GM12878 (cell line): ENCODE results near the gene GPRIN1. TPM values are rescaled to one million over a fixed set of nuclear protein-coding genes. Genes with fewer than 3 reads are reported as not detected.

Experiments
- ATAC-seq: fragments of 200-7000 bp; cut with Tn5 transposase; 3 replicates; pipeline ENCODE4 v1.9.1; 2020; ENCODE audit warnings: mild to moderate bottlenecking, moderate library complexity
- BruUV-seq: library from RNA; stranded (reverse); fragments of 400-500 nt; replicated peaks from 2 replicates; lab custom pipeline; 2021; lab: Mats Ljungman, UMichigan
- CTCF ChIA-PET: fragments of 300-600 bp; sonication (Branson Sonifier 250); formaldehyde crosslinking; extraction: SDS; loops from one replicate; lab custom pipeline; 2021; ENCODE audit warnings: inconsistent platforms; lab: Yijun Ruan, JAX
- POLR2A ChIA-PET: fragments of 350-600 bp; formaldehyde crosslinking; extraction: SDS; loops from one replicate; lab custom pipeline; 2021; ENCODE audit warnings: inconsistent platforms; lab: Charles Lee
- RAD21 ChIA-PET: fragments of 300-600 bp; sonication (Branson Sonifier 250); formaldehyde crosslinking; loops from one replicate; lab custom pipeline; 2023; ENCODE audit warnings: antibody characterized with exemption; ENCODE audit not compliant: unreplicated experiment; lab: Charles Lee
- SMC1A ChIA-PET: fragments of 300-600 bp; sonication (Branson Sonifier 250); formaldehyde crosslinking; loops from one replicate; lab custom pipeline; 2023; ENCODE audit not compliant: unreplicated experiment, uncharacterized antibody; lab: Charles Lee
- DNase-seq: peaks from one replicate; pipeline ENCODE4 v3.0.0-alpha.2; 2011; ENCODE audit warnings: low read depth, low spot score
- FAIRE-seq: peaks from 3 replicates; lab custom pipeline; 2011; peaks lifted over from hg19 to GRCh38; lab: Jason Lieb, UNC
- H2AFZ ChIP-seq: 2 replicates; pipeline ENCODE4 v1.6.0; 2011; ENCODE audit warnings: low read depth, low read length, control low read depth; ENCODE audit not compliant: control insufficient read depth
- H3K27ac ChIP-seq: 2 replicates; pipeline ENCODE4 v1.5.1; 2011; ENCODE audit warnings: control low read depth; ENCODE audit not compliant: control insufficient read depth, insufficient read depth
- H3K27me3 ChIP-seq, 2 experiments: replicated peaks in 1 of 2; 2 replicates each; pipeline versions ENCODE4 v1.6.0 to v1.6.1; 2011; ENCODE audit warnings: low read length in 1 of 2; ENCODE audit not compliant: control insufficient read depth in 2 of 2, insufficient read depth in 2 of 2
- H3K36me3 ChIP-seq, 2 experiments: 2 replicates each; pipeline ENCODE4 v1.5.1; 2011; ENCODE audit warnings: low read length in 1 of 2; ENCODE audit not compliant: control insufficient read depth in 2 of 2, insufficient read depth in 2 of 2
- H3K4me1 ChIP-seq: 2 replicates; pipeline ENCODE4 v1.6.1; 2011; ENCODE audit warnings: mild to moderate bottlenecking, low read length, moderate library complexity, mixed read lengths; ENCODE audit not compliant: control insufficient read depth, insufficient read depth
- H3K4me2 ChIP-seq: 2 replicates; pipeline ENCODE4 v1.6.0; 2011; ENCODE audit warnings: control low read depth; ENCODE audit not compliant: control insufficient read depth, insufficient read depth
- H3K4me3 ChIP-seq: fragments of 200-600 bp; sonication (generic); 2 replicates; pipeline ENCODE4 v1.5.1; 2016
- H3K79me2 ChIP-seq: 2 replicates; pipeline ENCODE4 v1.6.0; 2011; ENCODE audit warnings: low read length; ENCODE audit not compliant: control insufficient read depth, insufficient read depth
- H3K9ac ChIP-seq: 2 replicates; pipeline ENCODE4 v1.8.0; 2011; ENCODE audit warnings: low read length, control low read depth, mixed read lengths; ENCODE audit not compliant: control insufficient read depth, insufficient read depth
- H3K9me3 ChIP-seq: replicated peaks from 3 replicates; pipeline ENCODE4 v1.5.1; 2011; ENCODE audit warnings: mild to moderate bottlenecking, low read length; ENCODE audit not compliant: control insufficient read depth, insufficient read depth
- H4K20me1 ChIP-seq: 2 replicates; pipeline ENCODE4 v1.6.0; 2011; ENCODE audit not compliant: control insufficient read depth, insufficient read depth
- CHD4 ChIP-seq: fragments of 200-600 bp; sonication (generic); IDR thresholded peaks from 2 replicates; pipeline ENCODE4 v1.6.1; 2016; ENCODE audit warnings: mild to moderate bottlenecking
- GABPA ChIP-seq: IDR thresholded peaks from 2 replicates; pipeline ENCODE4 v1.6.1; 2014; ENCODE audit warnings: antibody characterized with exemption, low read depth, mild to moderate bottlenecking, inconsistent platforms
- HDAC6 ChIP-seq: fragments of 200-600 bp; sonication (generic); IDR thresholded peaks from one replicate; pipeline ENCODE4 v1.8.0; 2017; ENCODE audit warnings: antibody characterized with exemption; ENCODE audit not compliant: unreplicated experiment
- KLF5 ChIP-seq: fragments of 450-650 bp; IDR thresholded peaks from 2 replicates; pipeline ENCODE4 v1.6.1; 2014; ENCODE audit warnings: mild to moderate bottlenecking; ENCODE audit not compliant: partially characterized antibody
- MTA3 ChIP-seq: IDR thresholded peaks from 2 replicates; pipeline ENCODE4 v1.6.1; 2012; ENCODE audit warnings: low read length, inconsistent platforms, borderline replicate concordance
- PAX5 ChIP-seq: IDR thresholded peaks from 2 replicates; pipeline ENCODE4 v1.6.1; 2011; ENCODE audit warnings: low read depth, low read length, borderline replicate concordance
- SMC3 ChIP-seq: IDR thresholded peaks from 2 replicates; pipeline ENCODE4 v1.6.1; 2011; ENCODE audit warnings: low read length, improper control_type of control experiment, borderline replicate concordance
- WGBS: methylation state at CpG from one replicate; pipeline ENCODE4 v1.1.6; 2016; ENCODE audit warnings: low lambda C conversion rate; ENCODE audit not compliant: insufficient replicate concordance, insufficient coverage; ENCODE audit errors: missing lambda C conversion rate; 5-methylcytosine and 5-hydroxymethylcytosine counted together
- in situ Hi-C: fragments of 300-500 bp; cut with MboI; formaldehyde crosslinking; loops from 9 replicates; pipeline ENCODE4 v1.14.3; 2018; ENCODE audit warnings: mixed read lengths
- intact Hi-C: fragments of 100-400 bp; cut with micrococcal nuclease; formaldehyde crosslinking; loops from one replicate; pipeline ENCODE4 v1.14.2; 2022; ENCODE audit not compliant: unreplicated experiment
- polyA plus RNA-seq, 11 experiments: library from polyadenylated mRNA; depleted of rRNA in 4 of 11; unstranded in 6 of 11; stranded (reverse) in 5 of 11; fragments of >200 nt; fragmentation: Nextera tagmentation in 4 of 11; fragmentation: Illumina TruSeq in 1 of 11; extraction: Ambion mirVana in 4 of 11; extraction: Trizol in 1 of 11; gene quantifications; 1 replicate in 1 of 11; 2 replicates in 10 of 11; pipeline versions ENCODE4 v1.2.1 to v1.2.3, GENCODE V29; 2011 to 2016; ENCODE audit warnings: inconsistent platforms in 2 of 11, missing spikeins in 2 of 11, low read depth in 1 of 11
- total RNA-seq, 4 experiments: library from RNA; depleted of rRNA in 3 of 4; stranded (reverse); fragments of >200 nt in 3 of 4; fragmentation: Illumina TruSeq in 1 of 4; extraction: Trizol in 1 of 4; gene quantifications; 2 replicates each; pipeline versions ENCODE4 v1.2.1 to v1.2.3, GENCODE V29; 2013 to 2021
- TF ChIP-seq, protein P1 (sequence below): IDR thresholded peaks from 2 replicates; pipeline ENCODE4 v1.6.1; 2012; ENCODE audit warnings: mild to moderate bottlenecking, low read depth, low read length
- TF ChIP-seq, protein P2 (sequence below): fragments of 450-650 bp; formaldehyde crosslinking; IDR thresholded peaks from 2 replicates; pipeline ENCODE4 v1.5.0; 2022; ENCODE audit warnings: mild to moderate bottlenecking, missing genetic modification characterization
- TF ChIP-seq, protein P3 (sequence below): fragments of 450-650 bp; IDR thresholded peaks from 2 replicates; pipeline ENCODE4 v1.6.1; 2017; ENCODE audit warnings: mild to moderate bottlenecking, moderate library complexity

The GPRIN1 gene
- total and polyA plus RNA-seq, 10 of the 15 experiments (the other 5 are each of a cell fraction or from before 2014, with no cell fraction given) = 0.52 to 16.3 (median 4.5) TPM

DNA sequence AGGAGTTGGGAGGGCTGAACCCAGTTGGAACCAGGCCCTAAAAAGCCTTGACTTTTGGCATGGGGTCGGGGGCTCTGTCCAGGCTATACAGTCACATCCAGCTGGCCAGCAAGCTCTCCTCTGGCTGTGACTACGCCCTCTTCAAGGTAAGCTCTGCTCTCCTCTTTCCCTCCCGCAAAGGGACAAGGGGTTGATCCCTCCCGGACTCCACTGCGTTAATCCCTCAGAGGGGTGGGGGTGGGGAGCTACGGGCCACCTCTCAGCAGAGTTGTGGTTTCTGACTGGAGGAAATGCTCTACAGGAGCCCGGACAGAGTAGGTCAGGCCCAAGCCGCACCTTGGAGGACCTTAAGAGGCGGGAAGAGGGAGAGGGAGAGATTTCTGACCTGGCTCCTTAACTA, 34.3 kb upstream of the GPRIN1 start (continued):
- TF ChIP-seq, protein P1, sequence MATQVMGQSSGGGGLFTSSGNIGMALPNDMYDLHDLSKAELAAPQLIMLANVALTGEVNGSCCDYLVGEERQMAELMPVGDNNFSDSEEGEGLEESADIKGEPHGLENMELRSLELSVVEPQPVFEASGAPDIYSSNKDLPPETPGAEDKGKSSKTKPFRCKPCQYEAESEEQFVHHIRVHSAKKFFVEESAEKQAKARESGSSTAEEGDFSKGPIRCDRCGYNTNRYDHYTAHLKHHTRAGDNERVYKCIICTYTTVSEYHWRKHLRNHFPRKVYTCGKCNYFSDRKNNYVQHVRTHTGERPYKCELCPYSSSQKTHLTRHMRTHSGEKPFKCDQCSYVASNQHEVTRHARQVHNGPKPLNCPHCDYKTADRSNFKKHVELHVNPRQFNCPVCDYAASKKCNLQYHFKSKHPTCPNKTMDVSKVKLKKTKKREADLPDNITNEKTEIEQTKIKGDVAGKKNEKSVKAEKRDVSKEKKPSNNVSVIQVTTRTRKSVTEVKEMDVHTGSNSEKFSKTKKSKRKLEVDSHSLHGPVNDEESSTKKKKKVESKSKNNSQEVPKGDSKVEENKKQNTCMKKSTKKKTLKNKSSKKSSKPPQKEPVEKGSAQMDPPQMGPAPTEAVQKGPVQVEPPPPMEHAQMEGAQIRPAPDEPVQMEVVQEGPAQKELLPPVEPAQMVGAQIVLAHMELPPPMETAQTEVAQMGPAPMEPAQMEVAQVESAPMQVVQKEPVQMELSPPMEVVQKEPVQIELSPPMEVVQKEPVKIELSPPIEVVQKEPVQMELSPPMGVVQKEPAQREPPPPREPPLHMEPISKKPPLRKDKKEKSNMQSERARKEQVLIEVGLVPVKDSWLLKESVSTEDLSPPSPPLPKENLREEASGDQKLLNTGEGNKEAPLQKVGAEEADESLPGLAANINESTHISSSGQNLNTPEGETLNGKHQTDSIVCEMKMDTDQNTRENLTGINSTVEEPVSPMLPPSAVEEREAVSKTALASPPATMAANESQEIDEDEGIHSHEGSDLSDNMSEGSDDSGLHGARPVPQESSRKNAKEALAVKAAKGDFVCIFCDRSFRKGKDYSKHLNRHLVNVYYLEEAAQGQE = no peak
- TF ChIP-seq SMC3 = no peak
- TF ChIP-seq PAX5 = no peak
- TF ChIP-seq, all 136 proteins: peak for 0

DNA sequence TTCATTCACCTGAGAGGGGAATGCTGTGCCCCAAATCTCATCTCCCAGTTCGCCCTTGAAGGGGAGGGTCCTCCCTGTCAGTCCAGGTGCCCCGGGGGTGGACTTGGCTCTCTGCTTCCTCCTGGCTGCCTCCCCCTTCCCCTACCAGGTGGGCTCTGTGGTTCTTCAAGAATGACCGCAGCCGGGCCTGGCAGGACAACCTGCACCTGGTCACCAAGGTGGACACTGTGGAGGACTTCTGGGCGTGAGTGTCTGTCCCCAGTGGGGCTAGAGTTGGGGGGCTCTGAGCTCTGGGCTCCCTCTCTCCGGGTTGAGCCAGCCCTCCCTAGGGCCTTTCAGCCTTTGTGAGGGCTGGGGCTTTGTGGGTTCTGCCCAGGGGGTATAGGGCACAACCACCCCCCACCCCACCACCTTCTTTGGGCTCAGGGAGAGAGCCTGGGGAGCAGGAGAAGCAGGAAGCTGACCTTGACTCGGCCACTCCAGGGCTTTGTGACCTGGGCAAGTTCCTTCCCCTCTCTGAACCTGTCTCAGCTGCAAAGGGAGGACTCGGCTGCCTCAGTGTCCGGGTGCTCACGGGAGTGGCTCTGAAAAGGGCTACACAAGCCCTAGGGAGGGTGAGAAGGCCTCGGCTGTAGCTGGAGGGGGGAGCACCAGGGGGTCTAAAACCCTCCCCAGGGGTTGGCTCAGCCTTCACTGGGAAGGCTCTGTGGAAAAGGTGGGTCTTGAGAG, 33.7 kb upstream of the GPRIN1 start:
- H2AFZ ChIP-seq = no peak overlapping the region
- H3K4me2 ChIP-seq = no peak overlapping the region
- H3K27ac ChIP-seq = no peak overlapping the region
- no peak overlapping the region for H3K9ac ChIP-seq
- ChIA-PET CTCF (no interaction called here), RAD21 (no interaction called here), POLR2A (no interaction called here), SMC1A (interaction anchor here (1.0 kb wide), 1 partner anchor 17 kb away, joined by 3 read pairs; no protein-coding TSS in a partner anchor)
- H3K9me3 ChIP-seq = no peaks in the 10 kb centered on the region
- ATAC-seq (no peak), FAIRE-seq (no peak), DNase-seq (no peak)
- H3K27me3 ChIP-seq = no peaks in the 10 kb centered on the region
- in situ Hi-C loops = no loop called here
- H3K36me3 ChIP-seq = no peaks in the 10 kb centered on the region
- no peaks in the 10 kb centered on the region for H3K79me2 ChIP-seq
- 48% methylated on average over 11 of the region's 11 CpGs for WGBS
- H3K4me1 ChIP-seq = peaks cover 13% of the 10 kb centered on the region
- H4K20me1 ChIP-seq = no peaks in the 10 kb centered on the region
- no peak overlapping the region for H3K4me3 ChIP-seq
- intact Hi-C loops = loop anchor here (10.0 kb wide), 1 partner anchor 229 kb away; the partner anchor contains the start of gene CLTB
- no TSS peak for BruUV-seq
- TF ChIP-seq HDAC6 (no peak), GABPA (no peak), CHD4 (no peak), KLF5 (no peak), MTA3 (no peak)
- TF ChIP-seq, protein P2, sequence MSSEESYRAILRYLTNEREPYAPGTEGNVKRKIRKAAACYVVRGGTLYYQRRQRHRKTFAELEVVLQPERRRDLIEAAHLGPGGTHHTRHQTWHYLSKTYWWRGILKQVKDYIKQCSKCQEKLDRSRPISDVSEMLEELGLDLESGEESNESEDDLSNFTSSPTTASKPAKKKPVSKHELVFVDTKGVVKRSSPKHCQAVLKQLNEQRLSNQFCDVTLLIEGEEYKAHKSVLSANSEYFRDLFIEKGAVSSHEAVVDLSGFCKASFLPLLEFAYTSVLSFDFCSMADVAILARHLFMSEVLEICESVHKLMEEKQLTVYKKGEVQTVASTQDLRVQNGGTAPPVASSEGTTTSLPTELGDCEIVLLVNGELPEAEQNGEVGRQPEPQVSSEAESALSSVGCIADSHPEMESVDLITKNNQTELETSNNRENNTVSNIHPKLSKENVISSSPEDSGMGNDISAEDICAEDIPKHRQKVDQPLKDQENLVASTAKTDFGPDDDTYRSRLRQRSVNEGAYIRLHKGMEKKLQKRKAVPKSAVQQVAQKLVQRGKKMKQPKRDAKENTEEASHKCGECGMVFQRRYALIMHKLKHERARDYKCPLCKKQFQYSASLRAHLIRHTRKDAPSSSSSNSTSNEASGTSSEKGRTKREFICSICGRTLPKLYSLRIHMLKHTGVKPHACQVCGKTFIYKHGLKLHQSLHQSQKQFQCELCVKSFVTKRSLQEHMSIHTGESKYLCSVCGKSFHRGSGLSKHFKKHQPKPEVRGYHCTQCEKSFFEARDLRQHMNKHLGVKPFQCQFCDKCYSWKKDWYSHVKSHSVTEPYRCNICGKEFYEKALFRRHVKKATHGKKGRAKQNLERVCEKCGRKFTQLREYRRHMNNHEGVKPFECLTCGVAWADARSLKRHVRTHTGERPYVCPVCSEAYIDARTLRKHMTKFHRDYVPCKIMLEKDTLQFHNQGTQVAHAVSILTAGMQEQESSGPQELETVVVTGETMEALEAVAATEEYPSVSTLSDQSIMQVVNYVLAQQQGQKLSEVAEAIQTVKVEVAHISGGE (CRISPR knock-in tag) = no peak
- TF ChIP-seq, protein P3, sequence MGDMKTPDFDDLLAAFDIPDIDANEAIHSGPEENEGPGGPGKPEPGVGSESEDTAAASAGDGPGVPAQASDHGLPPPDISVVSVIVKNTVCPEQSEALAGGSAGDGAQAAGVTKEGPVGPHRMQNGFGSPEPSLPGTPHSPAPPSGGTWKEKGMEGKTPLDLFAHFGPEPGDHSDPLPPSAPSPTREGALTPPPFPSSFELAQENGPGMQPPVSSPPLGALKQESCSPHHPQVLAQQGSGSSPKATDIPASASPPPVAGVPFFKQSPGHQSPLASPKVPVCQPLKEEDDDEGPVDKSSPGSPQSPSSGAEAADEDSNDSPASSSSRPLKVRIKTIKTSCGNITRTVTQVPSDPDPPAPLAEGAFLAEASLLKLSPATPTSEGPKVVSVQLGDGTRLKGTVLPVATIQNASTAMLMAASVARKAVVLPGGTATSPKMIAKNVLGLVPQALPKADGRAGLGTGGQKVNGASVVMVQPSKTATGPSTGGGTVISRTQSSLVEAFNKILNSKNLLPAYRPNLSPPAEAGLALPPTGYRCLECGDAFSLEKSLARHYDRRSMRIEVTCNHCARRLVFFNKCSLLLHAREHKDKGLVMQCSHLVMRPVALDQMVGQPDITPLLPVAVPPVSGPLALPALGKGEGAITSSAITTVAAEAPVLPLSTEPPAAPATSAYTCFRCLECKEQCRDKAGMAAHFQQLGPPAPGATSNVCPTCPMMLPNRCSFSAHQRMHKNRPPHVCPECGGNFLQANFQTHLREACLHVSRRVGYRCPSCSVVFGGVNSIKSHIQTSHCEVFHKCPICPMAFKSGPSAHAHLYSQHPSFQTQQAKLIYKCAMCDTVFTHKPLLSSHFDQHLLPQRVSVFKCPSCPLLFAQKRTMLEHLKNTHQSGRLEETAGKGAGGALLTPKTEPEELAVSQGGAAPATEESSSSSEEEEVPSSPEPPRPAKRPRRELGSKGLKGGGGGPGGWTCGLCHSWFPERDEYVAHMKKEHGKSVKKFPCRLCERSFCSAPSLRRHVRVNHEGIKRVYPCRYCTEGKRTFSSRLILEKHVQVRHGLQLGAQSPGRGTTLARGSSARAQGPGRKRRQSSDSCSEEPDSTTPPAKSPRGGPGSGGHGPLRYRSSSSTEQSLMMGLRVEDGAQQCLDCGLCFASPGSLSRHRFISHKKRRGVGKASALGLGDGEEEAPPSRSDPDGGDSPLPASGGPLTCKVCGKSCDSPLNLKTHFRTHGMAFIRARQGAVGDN = no peak
